GM12892 (cell line): ENCODE data around the gene OSER1. TPM values are rescaled to one million over a fixed set of nuclear protein-coding genes. Genes with fewer than 3 reads are reported as not detected.
A peak's percentile ranks its signal among the peaks of the same experiment; 100 is the strongest.
"Not testable (repeated sequence)": the region's sequence is repeated elsewhere in the genome, so short reads cannot be mapped to it uniquely, and the experiment has no call there.

Experiments used
- DNase-seq: peaks from one replicate; pipeline ENCODE4 v3.0.0; 2011; ENCODE audit not compliant: insufficient read length
- FAIRE-seq: peaks from 2 replicates; lab custom pipeline; 2011; peaks lifted over from hg19 to GRCh38; lab: Jason Lieb, UNC
- POLR2A ChIP-seq: IDR thresholded peaks from 2 replicates; pipeline ENCODE4 v1.6.1; 2011; ENCODE audit warnings: low read depth, low read length, control low read depth
- POLR2AphosphoS5 ChIP-seq: IDR thresholded peaks from 2 replicates; pipeline ENCODE4 v1.6.1; 2011; ENCODE audit warnings: low read depth, low read length, control low read depth
- TAF1 ChIP-seq: IDR thresholded peaks from 2 replicates; pipeline ENCODE4 v1.6.1; 2011; ENCODE audit warnings: low read depth, mild to moderate bottlenecking, control low read depth, low read length, borderline replicate concordance
- polyA plus RNA-seq: library from polyadenylated mRNA; unstranded; fragments of >200 nt; gene quantifications from one replicate; pipeline ENCODE4 v1.2.1, GENCODE V29; 2012; ENCODE audit warnings: missing spikeins, inconsistent platforms; ENCODE audit not compliant: missing spikeins

Gene OSER1
- polyA plus RNA-seq = 29.8 TPM

GRCh38 chr20:44210406-44211176 lies at the start of gene OSER1:
OSER1 (minus strand) TSS chr20:44210771; CDS start chr20:44206957, 3,814 bp downstream.
- FAIRE-seq (peak; percentile 97), DNase-seq (peak; percentile 93)
- peak; percentile 83; the same call in 1 of the 2 replicates for TF ChIP-seq POLR2A
- peak; percentile 59; the same call in 1 of the 2 replicates for TF ChIP-seq POLR2AphosphoS5
- peak; percentile 53 for TF ChIP-seq TAF1

GRCh38 chr20:44258226-44258890 lies 47.8 kb upstream of the OSER1 start:
- TF ChIP-seq TAF1 (no peak), POLR2AphosphoS5 (no peak), POLR2A (no peak)
- FAIRE-seq (no peak), DNase-seq (no peak)

- no peak for FAIRE-seq
- TF ChIP-seq POLR2AphosphoS5 = no peak
- TF ChIP-seq POLR2A = no peak
- no peak for TF ChIP-seq TAF1
- DNase-seq = no peak
Observed at GRCh38 chr20:44256961-44257360, 46.4 kb upstream of the OSER1 start.

- DNase-seq = no peak
- no peak for FAIRE-seq
- no peak for TF ChIP-seq POLR2AphosphoS5
- no peak for TF ChIP-seq POLR2A
- no peak for TF ChIP-seq TAF1
Observed at GRCh38 chr20:44255942-44256341, 45.4 kb upstream of the OSER1 start.

GRCh38 chr20:44254073-44254472 lies 43.5 kb upstream of the OSER1 start:
- DNase-seq (no peak), FAIRE-seq (no peak)
- TF ChIP-seq POLR2A = no peak
- TF ChIP-seq TAF1 = no peak
- TF ChIP-seq POLR2AphosphoS5 = no peak

GRCh38 chr20:44253528-44253927 lies 43.0 kb upstream of the OSER1 start:
- FAIRE-seq (no peak), DNase-seq (no peak)
- TF ChIP-seq POLR2A (no peak), POLR2AphosphoS5 (no peak), TAF1 (no peak)

- DNase-seq = no peak
- FAIRE-seq = no peak
- TF ChIP-seq TAF1 (no peak), POLR2AphosphoS5 (no peak), POLR2A (no peak)
Observed at GRCh38 chr20:44251284-44251683, 40.7 kb upstream of the OSER1 start.

- FAIRE-seq (no peak), DNase-seq (no peak)
- TF ChIP-seq POLR2A = no peak
- TF ChIP-seq POLR2AphosphoS5 = no peak
- TF ChIP-seq TAF1 = no peak
Observed at GRCh38 chr20:44248410-44248759, 37.8 kb upstream of the OSER1 start.

- DNase-seq (no peak), FAIRE-seq (no peak)
- TF ChIP-seq POLR2A (no peak), TAF1 (no peak)
Observed at GRCh38 chr20:44247586-44248409, 37.2 kb upstream of the OSER1 start.

GRCh38 chr20:44247131-44247571 lies 36.6 kb upstream of the OSER1 start, which contains the start of gene GDAP1L1:
GDAP1L1 (plus strand) TSS chr20:44247308; CDS start chr20:44247335, 27 bp downstream.
- no peak for FAIRE-seq
- DNase-seq = no peak
- no peak for TF ChIP-seq POLR2AphosphoS5
- no peak for TF ChIP-seq TAF1
- TF ChIP-seq POLR2A = no peak

- no peak for TF ChIP-seq POLR2A
- DNase-seq = no peak
- FAIRE-seq = no peak
Observed at GRCh38 chr20:44245977-44246376, 35.4 kb upstream of the OSER1 start.

GRCh38 chr20:44241796-44242195 lies 31.2 kb upstream of the OSER1 start:
- FAIRE-seq (no peak), DNase-seq (no peak)
- no peak for TF ChIP-seq POLR2A
- TF ChIP-seq TAF1 = no peak
- no peak for TF ChIP-seq POLR2AphosphoS5

- DNase-seq, FAIRE-seq: not testable (repeated sequence)
Observed at GRCh38 chr20:44236840-44237239, 26.3 kb upstream of the OSER1 start.
